ENCODE measurements around the gene PLCH2.
"Not testable (repeated sequence)": the region's sequence is repeated elsewhere in the genome, so short reads cannot be mapped to it uniquely, and the experiment has no call there.

PLCH2 gene

DNA sequence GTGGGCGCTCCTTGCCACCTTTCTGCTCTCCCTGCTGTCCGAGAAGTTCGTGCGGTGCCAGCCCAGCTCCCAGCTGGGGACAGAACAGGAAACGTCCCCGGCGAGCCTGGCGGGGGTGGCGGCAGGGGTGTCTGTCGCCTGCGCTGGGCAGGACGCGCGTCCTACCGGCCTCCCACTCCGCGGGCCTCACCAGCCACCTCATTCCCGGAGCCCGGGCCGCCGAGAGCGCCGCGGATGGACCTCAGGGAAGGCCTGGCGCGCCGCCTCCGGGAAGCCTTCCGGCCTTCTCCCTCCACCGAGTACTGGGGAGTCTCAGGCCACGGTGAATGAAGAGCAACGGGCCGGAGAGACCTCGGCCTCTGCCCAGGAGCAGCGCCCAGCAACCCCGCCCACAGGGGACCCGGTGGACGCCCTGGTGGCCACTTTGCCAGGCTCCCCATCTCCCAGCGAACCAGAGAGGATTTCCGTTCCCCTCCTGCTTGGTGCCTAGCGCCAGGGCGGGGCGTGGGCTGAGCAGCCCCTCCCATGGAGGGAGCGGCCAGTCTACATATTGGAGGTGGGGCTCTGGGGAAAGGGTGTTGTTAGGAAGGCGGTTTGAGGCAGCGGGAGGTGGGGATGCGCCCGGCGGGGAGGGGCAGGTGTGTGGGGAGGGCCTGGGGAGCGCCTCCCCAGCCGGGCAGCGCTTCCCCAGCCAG lies 70.6 kb downstream of the PLCH2 start:
- DNase-seq (ENCODE audit: low read depth): no peak

GRCh38 chr1:2547210-2548067 lies 71.3 kb downstream of the PLCH2 start:
- DNase-seq (ENCODE audit: low read depth): no peak

DNA sequence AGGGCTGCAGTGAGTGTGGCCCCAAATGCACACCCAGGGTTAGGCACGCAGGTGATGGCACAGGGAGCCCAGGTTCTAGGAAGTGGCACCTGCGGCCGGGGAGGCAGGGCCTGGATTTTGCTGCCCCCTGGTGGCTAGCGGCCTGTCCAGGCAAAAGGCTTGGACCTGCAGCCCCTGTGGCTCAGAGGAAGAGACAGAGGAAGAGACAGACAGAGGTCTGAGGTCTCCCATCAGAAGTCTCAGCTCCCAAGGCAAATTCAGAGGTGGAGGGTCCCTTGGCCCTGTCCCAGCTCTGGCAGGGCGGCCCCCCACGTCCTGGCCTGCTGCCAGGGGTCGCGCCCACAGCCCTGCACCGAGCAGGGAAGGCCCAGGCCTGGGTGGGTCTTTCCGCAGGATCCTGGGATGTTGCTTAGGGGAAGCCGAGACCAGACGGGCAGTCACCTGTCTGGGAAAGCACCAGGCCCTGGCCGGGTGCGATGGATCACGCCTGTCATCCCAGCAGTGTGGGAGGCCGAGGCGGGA lies 72.0 kb downstream of the PLCH2 start:
- DNase-seq (ENCODE audit: low read depth): no peak

DNA sequence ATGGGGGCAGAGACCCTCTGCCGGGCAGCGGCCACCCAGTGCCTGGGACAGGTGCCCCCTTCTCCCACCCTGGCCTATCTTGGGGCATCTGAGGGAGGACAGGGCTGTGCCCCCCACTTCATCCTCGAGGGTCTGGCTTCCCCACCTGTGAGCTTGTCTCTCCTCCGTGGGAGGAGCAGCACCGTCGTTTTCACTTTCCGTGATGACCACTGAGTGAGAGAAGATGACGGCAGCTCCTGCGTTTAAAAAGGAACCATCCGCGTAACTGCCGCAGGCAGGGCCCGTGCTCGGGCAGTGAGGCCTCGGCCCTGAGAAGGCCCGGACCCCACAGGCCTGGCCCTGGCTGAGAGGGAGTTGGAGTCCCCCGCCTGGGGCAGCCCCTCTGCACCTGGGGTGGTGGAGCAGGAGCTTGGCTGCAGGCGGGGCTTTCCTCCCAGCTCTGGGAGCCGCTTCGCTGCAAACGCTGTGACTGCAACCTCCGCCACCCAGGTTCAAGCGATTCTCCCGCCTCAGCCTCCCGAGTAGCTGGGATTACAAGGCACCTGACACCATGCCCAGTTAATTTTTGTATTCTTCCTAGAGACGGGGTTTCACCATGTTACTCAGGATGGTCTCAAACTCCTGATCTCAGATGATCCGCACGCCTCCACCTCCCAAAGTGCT lies 73.4 kb downstream of the PLCH2 start:
- DNase-seq (ENCODE audit: low read depth): not testable (repeated sequence)

GRCh38 chr1:2550309-2550861 lies 74.3 kb downstream of the PLCH2 start:
- not testable (repeated sequence) for DNase-seq (ENCODE audit: low read depth)

DNA sequence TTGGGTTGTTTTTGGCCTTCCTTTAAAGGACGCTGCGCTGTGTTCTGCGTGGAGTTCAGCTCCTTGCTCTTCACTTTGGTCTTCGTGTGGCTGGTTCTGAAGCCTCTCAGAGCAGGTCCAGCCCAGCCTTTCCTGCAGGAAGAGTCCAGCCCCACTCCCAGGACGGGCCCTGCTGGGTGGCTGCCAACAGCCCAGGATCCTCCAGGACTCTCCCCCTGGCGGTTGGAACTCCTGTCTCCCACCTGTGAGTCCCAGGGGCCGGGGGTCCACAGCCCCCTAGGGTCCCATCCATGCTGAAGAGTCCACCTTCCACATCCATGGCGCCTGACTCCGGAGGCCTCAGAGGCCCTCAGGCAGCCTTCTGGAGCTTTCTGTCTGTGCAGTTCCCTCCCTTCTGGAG lies 75.5 kb downstream of the PLCH2 start:
- DNase-seq (ENCODE audit: low read depth): not testable (repeated sequence)

- no peak for DNase-seq (ENCODE audit: low read depth)
Observed at GRCh38 chr1:2552189-2552588, 76.1 kb downstream of the PLCH2 start.

DNA sequence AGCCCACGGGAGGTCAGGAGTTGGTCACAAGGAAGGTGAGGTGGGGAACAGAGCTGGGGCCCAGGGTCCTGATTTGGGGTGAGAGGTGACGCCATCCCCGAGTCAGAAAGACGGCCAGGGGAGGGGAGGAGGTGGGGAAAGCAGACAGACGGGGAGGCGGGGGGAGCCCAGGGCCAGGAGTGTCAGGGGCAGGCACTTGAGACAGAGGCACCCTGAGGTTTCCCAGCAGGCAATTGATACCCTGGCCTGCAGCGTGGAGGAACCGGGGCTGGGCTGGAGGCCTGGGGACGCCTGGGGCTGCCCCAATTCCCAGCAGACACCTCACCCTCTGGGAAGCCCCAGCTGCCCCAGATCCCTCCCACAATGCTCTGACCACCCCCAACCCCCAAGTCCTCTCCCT lies 77.0 kb downstream of the PLCH2 start:
- not testable (repeated sequence) for DNase-seq (ENCODE audit: low read depth)

DNA sequence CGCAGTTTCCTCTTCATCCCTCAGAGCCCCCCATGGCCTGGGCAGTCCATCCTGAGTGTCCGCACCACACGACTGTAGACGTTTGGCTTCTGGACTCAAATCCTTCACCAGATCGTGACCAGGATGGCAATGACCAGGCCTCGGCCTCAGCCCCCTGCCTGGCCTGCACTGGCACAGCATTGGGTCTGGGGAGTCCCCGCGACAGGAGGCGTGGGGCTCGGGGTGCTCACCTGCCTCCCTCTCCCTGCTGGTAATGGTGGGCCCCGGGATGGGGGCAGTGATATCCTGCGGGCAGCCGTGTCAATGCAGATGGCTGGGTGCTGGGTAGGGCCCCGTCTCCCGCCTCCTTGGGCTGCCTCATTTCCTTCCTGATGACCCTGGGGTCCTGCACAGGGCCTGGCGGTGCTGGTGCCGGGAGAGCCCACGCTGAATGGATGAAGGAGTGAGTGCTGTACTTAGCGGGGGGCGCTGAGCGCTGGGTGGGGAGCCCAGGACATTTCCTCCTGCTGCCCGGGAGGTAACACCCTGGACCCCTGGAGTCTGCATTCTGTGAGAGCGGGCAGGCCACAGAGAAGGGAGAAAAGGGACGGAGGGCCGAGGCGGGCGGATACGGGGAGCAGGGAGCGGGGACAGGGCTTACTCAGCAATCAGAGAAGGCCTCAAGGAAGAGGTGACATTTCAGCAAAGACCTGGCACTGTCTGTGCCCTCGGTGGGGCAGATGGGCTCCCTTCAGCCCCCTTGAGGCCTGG lies 78.0 kb downstream of the PLCH2 start:
- DNase-seq (ENCODE audit: low read depth): no peak

DNA sequence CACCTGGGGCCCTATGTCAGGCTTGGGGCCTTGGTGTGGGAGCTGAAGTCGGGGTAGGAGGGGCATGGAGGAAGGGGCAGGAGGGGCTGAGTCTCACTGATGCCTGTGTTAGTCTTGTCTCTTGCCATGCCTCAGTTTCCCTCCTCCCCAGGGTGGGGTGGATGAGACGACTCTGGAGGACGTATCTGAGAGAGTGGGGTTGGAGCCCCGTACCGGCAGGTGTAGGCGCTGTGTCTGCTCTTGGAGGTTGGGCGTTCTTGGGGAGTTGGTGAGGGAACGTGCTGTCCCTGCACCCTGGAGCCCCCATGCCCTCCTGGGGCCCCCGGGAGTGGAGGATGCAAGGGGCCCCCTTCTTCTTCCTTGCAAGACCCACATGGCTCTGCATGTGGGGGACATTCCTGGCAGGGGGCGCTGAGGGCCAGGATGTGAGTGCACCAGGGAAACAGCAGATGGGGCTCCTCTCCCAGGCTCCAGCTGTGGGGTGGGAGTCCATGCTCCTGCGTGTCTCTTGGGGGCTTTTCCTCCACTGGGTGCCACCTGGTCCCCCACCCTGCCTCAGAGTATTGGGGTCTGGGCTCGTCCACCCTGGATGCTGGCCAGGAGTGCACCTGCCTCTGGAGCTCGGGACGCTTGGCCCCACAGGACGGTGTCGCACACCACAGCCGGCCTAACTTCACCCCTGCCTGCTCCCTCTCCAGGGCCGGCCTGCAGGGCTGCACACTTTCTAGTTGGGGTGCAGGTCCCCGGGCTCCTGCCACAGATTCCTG lies 78.7 kb downstream of the PLCH2 start:
- no peak for DNase-seq (ENCODE audit: low read depth)
